ENCODE measurements around the gene CLEC4F.

Gene CLEC4F

DNA sequence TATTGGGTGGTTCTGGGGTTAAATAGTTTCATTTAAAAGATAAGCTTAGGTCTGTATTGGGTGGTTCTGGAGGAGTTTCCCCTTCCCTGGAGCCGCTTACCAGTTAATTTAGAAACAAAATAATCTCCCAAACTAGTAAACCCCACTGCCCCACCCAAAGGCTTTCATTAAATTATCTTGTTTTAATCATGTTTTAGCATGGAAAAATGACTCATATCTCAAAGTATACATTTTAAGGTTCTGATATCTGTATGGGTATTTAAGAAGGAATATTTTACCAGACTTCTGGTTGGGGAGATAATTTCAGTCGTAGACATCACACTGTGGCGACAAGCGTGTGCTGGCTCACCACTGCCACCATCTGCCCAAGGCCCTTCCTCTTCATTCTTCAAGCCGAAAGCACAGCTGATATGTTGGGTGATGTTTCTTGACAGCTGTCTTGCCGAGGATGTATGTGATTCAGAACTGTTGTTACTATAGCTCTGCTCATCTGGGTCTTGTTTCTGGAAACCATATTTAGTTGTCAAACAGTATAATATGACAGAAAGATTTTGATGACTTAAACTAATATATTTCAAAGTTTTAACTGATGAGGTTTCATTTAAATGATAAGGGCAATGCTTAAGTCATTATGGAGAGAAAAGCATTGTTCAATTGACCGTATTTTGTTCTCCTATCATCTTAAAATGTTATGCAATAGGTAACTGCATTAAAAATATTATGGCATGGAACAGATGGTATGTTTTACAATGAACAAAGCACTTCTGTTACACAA lies 35.1 kb downstream of the CLEC4F start:
- TF ChIP-seq POLR2AphosphoS5 (IDR thresholded peaks at IDR 0.05; ENCODE audit: borderline replicate concordance, low read depth, low read length) (no peak), FOXP2 (optimal IDR thresholded peaks at IDR 0.05; ENCODE audit: control extremely low read depth, extremely low read length, insufficient read depth) (no peak), EZH2 (IDR thresholded peaks at IDR 0.05) (no peak)
- H3K36me3 ChIP-seq (ENCODE audit: insufficient read depth, low read length), result no peaks in the 10 kb centered on the region
- H3K9ac ChIP-seq (ENCODE audit: insufficient read length), result no peak overlapping the region
- H3K4me3 ChIP-seq, result no peak overlapping the region
- no peak overlapping the region for H3K27ac ChIP-seq
- no peak for DNase-seq (ENCODE audit: low read depth, low spot score)
- H3K9me3 ChIP-seq (ENCODE audit: low read depth, low read length), result no peaks in the 10 kb centered on the region

DNA sequence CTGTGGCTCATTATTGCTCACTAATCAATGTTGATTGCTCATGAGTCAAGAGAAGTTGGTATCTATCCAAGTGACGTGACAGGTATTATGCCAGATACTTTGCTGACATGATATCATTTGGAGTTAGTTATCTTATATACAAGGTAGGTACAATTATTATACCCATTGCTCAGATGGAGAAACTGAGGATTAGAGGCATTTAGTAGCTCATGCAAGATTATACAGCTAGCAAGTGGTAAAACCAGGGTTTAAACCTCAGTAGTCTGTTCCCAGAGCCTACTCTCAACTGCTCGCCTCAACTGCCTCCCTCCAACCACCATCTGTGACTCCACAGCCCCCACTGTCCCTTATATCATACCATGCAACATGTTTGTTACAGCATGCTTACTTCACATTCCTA lies 36.1 kb downstream of the CLEC4F start:
- no peak overlapping the region for H3K4me3 ChIP-seq
- no peak overlapping the region for H3K27ac ChIP-seq
- no peaks in the 10 kb centered on the region for H3K36me3 ChIP-seq (ENCODE audit: insufficient read depth, low read length)
- DNase-seq (ENCODE audit: low read depth, low spot score), result no peak
- no peaks in the 10 kb centered on the region for H3K9me3 ChIP-seq (ENCODE audit: low read depth, low read length)
- TF ChIP-seq POLR2AphosphoS5 (IDR thresholded peaks at IDR 0.05; ENCODE audit: borderline replicate concordance, low read depth, low read length), result no peak
- TF ChIP-seq EZH2 (IDR thresholded peaks at IDR 0.05), result no peak
- TF ChIP-seq FOXP2 (optimal IDR thresholded peaks at IDR 0.05; ENCODE audit: control extremely low read depth, extremely low read length, insufficient read depth), result no peak
- no peak overlapping the region for H3K9ac ChIP-seq (ENCODE audit: insufficient read length)

DNA sequence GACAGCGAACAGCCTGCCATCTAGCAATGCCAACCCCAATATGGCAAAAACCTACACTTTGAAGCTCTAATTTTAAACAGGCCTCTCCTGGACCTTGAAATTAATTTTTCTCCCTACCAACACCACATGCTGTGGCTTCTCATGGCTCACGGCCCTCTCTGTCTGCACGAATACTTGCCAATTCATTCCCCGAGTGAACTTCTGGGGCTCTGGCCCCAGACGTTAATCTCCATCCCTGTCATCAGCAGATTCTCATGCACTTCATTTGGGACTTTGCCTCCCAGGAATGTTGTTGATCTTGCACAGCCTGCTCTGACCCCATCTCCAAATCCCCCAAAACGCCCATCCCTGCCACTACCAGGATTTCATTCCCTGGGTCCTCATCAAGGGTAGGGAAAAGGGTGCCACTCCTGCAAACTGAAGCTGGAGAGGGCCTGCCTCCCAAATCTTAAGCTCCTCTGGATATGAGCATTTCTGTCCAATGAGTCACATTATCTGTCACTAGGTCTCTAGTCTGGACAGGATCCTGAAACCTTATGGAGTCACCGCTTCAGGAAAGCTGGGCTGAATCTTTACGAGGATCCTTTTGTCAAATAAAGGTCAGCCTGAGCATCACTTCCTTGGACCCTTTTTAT lies 40.4 kb downstream of the CLEC4F start:
- Histone ChIP-seq H3K9me3 (ENCODE audit: low read depth, low read length) (no peaks in the 10 kb centered on the region), H3K36me3 (ENCODE audit: insufficient read depth, low read length) (no peaks in the 10 kb centered on the region), H3K9ac (ENCODE audit: insufficient read length) (no peak overlapping the region), H3K27ac (no peak overlapping the region), H3K4me3 (no peak overlapping the region)
- no peak for DNase-seq (ENCODE audit: low read depth, low spot score)
- TF ChIP-seq POLR2AphosphoS5 (IDR thresholded peaks at IDR 0.05; ENCODE audit: borderline replicate concordance, low read depth, low read length) (no peak), FOXP2 (optimal IDR thresholded peaks at IDR 0.05; ENCODE audit: control extremely low read depth, extremely low read length, insufficient read depth) (no peak), EZH2 (IDR thresholded peaks at IDR 0.05) (no peak)

DNA sequence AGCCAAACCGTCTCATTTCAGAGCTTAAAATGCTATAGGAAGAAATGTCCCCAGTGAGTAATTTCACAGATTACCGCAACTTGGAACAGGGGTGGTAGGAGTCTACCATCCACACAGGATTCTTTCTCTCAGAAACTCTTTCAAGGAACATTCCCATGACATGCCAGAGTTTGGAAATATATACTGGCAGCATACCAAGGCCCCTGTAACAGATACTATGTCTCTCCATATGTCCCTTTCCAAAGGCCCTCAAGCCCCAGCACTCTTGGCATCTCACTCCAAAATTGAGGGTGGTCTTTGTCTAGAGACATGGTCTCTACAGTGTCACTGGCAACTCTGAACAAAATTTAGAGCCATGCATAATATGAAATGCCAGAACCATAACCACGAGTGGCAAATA lies 40.9 kb downstream of the CLEC4F start:
- H3K27ac ChIP-seq, result no peak overlapping the region
- H3K9ac ChIP-seq (ENCODE audit: insufficient read length), result no peak overlapping the region
- DNase-seq (ENCODE audit: low read depth, low spot score), result no peak
- TF ChIP-seq EZH2 (IDR thresholded peaks at IDR 0.05) (no peak), POLR2AphosphoS5 (IDR thresholded peaks at IDR 0.05; ENCODE audit: borderline replicate concordance, low read depth, low read length) (no peak), FOXP2 (optimal IDR thresholded peaks at IDR 0.05; ENCODE audit: control extremely low read depth, extremely low read length, insufficient read depth) (no peak)
- no peaks in the 10 kb centered on the region for H3K9me3 ChIP-seq (ENCODE audit: low read depth, low read length)
- no peak overlapping the region for H3K4me3 ChIP-seq
- no peaks in the 10 kb centered on the region for H3K36me3 ChIP-seq (ENCODE audit: insufficient read depth, low read length)

DNA sequence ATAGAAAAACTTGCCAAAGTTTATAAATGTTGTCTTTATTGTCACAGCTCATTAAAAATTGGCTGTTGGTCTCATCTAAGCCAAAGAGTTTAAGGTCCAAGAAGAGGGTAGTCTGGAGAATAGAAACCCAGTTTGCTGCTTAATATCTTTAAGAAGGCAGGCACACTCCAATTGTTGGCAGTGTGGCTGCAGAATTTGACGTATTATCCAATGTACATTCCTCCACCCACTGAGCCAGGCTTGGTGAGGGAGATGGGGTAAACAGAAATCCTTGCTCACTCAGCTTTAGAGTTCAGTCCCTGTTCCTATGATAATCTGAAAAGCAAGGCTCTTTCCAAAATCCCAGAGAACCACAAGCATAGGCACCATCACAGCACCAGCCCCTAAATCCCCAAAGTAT lies 41.7 kb downstream of the CLEC4F start:
- H3K27ac ChIP-seq, result no peak overlapping the region
- no peak overlapping the region for H3K4me3 ChIP-seq
- no peak for DNase-seq (ENCODE audit: low read depth, low spot score)

DNA sequence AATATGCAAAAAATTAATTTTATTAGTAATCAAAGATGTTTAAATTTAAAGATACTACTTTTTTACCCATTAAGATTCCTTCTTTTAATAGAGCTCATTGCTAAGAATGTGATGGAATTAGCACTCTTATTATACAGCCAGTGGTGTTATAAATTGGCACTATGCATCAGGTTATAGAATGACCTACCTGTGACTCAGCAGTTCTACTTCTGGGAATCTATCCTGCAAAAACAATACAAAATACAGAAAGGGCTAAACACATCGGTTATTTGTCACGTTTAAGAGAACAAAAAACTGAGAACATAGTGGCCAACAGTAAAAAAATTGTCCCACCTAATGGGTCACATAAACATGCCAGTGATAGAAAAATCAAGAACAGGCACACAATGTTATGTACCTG lies 42.9 kb downstream of the CLEC4F start:
- Histone ChIP-seq H3K9me3 (ENCODE audit: low read depth, low read length) (no peaks in the 10 kb centered on the region), H3K36me3 (ENCODE audit: insufficient read depth, low read length) (no peaks in the 10 kb centered on the region), H3K9ac (ENCODE audit: insufficient read length) (no peak overlapping the region), H3K27ac (no peak overlapping the region), H3K4me3 (no peak overlapping the region)
- TF ChIP-seq POLR2AphosphoS5 (IDR thresholded peaks at IDR 0.05; ENCODE audit: borderline replicate concordance, low read depth, low read length), result no peak
- no peak for TF ChIP-seq EZH2 (IDR thresholded peaks at IDR 0.05)
- no peak for TF ChIP-seq FOXP2 (optimal IDR thresholded peaks at IDR 0.05; ENCODE audit: control extremely low read depth, extremely low read length, insufficient read depth)
- DNase-seq (ENCODE audit: low read depth, low spot score), result no peak

More for the DNA sequence above, 41.7 kb downstream of the CLEC4F start:
- no peak for TF ChIP-seq EZH2 (IDR thresholded peaks at IDR 0.05)
- TF ChIP-seq POLR2AphosphoS5 (IDR thresholded peaks at IDR 0.05; ENCODE audit: borderline replicate concordance, low read depth, low read length), result no peak
- TF ChIP-seq FOXP2 (optimal IDR thresholded peaks at IDR 0.05; ENCODE audit: control extremely low read depth, extremely low read length, insufficient read depth), result no peak
- H3K9ac ChIP-seq (ENCODE audit: insufficient read length), result no peak overlapping the region
- H3K36me3 ChIP-seq (ENCODE audit: insufficient read depth, low read length), result no peaks in the 10 kb centered on the region
- H3K9me3 ChIP-seq (ENCODE audit: low read depth, low read length), result no peaks in the 10 kb centered on the region

DNA sequence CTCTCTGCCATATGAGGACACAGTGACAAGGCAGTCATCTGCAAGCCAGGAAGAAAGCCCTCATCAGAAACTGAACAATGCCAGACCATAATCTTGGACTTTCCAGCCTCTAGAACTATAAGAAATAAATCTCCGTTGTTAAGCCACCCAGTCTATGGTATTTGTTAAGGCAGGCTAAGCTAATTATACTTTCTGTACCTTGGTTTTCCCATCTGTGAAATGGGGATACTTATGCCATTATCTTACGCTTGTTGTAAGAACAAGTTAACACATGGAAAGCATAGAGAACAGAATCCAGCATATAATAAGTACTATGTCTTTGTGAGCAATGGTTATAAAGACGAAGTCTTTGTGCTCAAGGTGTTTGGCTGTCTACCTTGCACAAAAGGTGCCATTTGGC lies 44.1 kb downstream of the CLEC4F start:
- Histone ChIP-seq H3K36me3 (ENCODE audit: insufficient read depth, low read length) (no peaks in the 10 kb centered on the region), H3K9me3 (ENCODE audit: low read depth, low read length) (no peaks in the 10 kb centered on the region), H3K27ac (no peak overlapping the region), H3K9ac (ENCODE audit: insufficient read length) (no peak overlapping the region), H3K4me3 (no peak overlapping the region)
- TF ChIP-seq FOXP2 (optimal IDR thresholded peaks at IDR 0.05; ENCODE audit: control extremely low read depth, extremely low read length, insufficient read depth) (no peak), EZH2 (IDR thresholded peaks at IDR 0.05) (no peak), POLR2AphosphoS5 (IDR thresholded peaks at IDR 0.05; ENCODE audit: borderline replicate concordance, low read depth, low read length) (no peak)
- DNase-seq (ENCODE audit: low read depth, low spot score), result no peak

DNA sequence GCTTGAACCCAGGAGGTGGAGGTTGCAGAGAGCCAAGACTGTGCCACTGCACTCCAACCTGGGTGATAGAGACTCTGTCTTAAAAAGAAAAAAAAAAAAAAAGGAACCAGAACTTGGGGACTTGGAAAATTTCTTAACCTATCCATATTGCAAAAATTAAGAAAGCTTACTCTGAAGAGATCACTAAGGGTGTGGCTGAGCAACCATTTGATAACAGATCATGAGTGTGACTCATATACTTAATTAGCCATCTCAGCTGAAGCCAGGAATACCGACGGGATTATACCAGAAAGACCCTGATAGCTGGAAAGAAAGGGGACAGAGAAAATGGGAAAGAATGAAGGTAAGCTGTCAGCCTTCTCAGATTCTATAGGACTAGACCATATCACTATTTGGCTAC lies 45.3 kb downstream of the CLEC4F start:
- H3K36me3 ChIP-seq (ENCODE audit: insufficient read depth, low read length), result no peaks in the 10 kb centered on the region
- no peak overlapping the region for H3K4me3 ChIP-seq
- H3K9me3 ChIP-seq (ENCODE audit: low read depth, low read length), result no peaks in the 10 kb centered on the region
- DNase-seq (ENCODE audit: low read depth, low spot score), result no peak
- no peak for TF ChIP-seq EZH2 (IDR thresholded peaks at IDR 0.05)
- no peak for TF ChIP-seq POLR2AphosphoS5 (IDR thresholded peaks at IDR 0.05; ENCODE audit: borderline replicate concordance, low read depth, low read length)
- TF ChIP-seq FOXP2 (optimal IDR thresholded peaks at IDR 0.05; ENCODE audit: control extremely low read depth, extremely low read length, insufficient read depth), result no peak
- no peak overlapping the region for H3K9ac ChIP-seq (ENCODE audit: insufficient read length)
- no peak overlapping the region for H3K27ac ChIP-seq

All from SK-N-MC (cell line).